Endometrial microvascular endothelial cells (primary cell): ENCODE results near the gene TUT1. TPM values are rescaled to one million over a fixed set of nuclear protein-coding genes. Genes with fewer than 3 reads are reported as not detected.
"Not testable (repeated sequence)": the region's sequence is repeated elsewhere in the genome, so short reads cannot be mapped to it uniquely, and the experiment has no call there.

Source experiments
- in situ Hi-C: cut with HindIII; loops from 2 replicates; pipeline ENCODE4 v1.10.0; 2017; ENCODE audit warnings: low sequenced_read_pairs, low pct_unique_long_range_greater_than_20kb; ENCODE audit errors: inconsistent ontology term
- total RNA-seq: library from RNA; depleted of rRNA; stranded (reverse); fragments of >200 nt; gene quantifications from one replicate; pipeline ENCODE4 v1.2.3, GENCODE V29; 2015; ENCODE audit errors: inconsistent ontology term

The TUT1 gene, protein sequence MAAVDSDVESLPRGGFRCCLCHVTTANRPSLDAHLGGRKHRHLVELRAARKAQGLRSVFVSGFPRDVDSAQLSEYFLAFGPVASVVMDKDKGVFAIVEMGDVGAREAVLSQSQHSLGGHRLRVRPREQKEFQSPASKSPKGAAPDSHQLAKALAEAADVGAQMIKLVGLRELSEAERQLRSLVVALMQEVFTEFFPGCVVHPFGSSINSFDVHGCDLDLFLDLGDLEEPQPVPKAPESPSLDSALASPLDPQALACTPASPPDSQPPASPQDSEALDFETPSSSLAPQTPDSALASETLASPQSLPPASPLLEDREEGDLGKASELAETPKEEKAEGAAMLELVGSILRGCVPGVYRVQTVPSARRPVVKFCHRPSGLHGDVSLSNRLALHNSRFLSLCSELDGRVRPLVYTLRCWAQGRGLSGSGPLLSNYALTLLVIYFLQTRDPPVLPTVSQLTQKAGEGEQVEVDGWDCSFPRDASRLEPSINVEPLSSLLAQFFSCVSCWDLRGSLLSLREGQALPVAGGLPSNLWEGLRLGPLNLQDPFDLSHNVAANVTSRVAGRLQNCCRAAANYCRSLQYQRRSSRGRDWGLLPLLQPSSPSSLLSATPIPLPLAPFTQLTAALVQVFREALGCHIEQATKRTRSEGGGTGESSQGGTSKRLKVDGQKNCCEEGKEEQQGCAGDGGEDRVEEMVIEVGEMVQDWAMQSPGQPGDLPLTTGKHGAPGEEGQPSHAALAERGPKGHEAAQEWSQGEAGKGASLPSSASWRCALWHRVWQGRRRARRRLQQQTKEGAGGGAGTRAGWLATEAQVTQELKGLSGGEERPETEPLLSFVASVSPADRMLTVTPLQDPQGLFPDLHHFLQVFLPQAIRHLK
- total RNA-seq = 12.7 TPM

DNA sequence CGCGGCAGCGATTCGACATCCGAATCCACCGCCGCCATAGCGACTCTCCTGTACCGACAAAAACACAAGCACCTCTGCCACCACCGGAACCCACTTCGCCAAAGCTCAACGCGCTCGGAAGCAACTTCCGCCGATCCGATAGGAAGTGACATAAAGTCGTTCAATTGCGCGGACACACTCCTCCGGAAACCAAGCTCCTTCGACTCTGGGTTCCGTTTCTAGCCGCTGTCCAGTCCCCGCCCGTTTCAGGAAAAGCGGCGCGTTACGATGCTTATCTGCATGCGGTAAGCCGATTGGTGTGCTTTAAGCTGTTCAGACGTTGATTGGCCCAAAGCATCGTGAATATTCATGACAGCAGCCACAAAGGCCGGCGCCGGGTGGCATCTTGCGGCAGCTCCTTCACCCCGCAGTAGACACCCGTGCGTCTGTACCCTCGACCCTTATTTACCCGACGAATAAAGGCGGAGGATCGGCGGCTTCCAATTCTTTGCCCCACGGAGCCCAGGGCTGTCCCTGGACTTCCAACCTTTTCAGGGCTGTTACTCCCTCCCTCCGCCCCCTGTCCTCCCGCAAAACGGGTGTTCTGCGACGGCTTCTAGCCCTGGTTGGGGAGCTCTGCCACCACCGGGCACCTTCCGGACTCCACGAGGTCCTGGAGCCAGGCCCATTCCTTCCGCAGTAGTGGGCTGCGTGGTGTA is at the start of gene TUT1:
Gene TUT1 (minus strand): TSS at position 76 of the 698 bp plus-strand sequence. CDS start 38 bp downstream, at position 38.
- in situ Hi-C loops = no loop called here

DNA sequence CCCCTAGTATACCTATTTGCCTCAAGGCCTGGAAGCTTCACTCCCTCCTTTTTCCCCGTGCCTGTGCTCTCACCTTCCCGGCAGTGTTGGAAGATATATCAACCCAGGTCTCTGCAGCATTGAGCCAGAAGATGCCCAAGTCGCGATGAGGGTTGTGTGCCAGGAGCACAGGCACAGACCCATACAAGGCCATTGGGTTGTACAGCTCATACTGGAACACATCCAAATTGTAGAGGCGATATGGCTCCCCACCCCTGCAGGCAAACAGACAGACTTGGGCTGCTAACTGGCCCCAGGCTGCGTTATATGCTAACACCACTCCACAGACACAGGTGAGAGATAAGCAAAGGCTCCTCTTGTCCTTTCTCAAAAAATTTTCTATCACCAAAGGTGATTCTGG is 41.2 kb upstream of the TUT1 start:
- in situ Hi-C loops = loop anchor here (10.0 kb wide), 1 partner anchor 62 kb away; no protein-coding TSS in a partner anchor

DNA sequence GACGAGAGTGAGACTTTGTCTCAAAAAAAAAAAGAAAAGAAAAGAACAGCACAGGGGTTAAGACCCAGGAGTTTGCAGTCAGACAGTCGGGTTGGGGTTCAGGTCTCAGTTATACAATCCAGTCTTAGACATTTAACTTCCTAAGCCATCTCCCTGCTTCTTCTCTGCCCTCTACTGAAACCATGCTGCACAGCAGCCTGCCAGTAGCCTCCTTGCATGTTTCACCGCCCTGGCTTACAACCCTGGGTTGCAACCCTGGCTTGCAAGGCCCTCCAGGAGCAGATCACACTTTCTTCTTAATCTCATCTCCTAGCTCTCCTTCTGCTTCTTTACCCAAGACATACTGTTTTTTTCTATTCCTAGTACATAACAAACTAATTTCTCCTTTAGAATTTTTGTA is 36.4 kb upstream of the TUT1 start:
- in situ Hi-C loops = no loop called here

DNA sequence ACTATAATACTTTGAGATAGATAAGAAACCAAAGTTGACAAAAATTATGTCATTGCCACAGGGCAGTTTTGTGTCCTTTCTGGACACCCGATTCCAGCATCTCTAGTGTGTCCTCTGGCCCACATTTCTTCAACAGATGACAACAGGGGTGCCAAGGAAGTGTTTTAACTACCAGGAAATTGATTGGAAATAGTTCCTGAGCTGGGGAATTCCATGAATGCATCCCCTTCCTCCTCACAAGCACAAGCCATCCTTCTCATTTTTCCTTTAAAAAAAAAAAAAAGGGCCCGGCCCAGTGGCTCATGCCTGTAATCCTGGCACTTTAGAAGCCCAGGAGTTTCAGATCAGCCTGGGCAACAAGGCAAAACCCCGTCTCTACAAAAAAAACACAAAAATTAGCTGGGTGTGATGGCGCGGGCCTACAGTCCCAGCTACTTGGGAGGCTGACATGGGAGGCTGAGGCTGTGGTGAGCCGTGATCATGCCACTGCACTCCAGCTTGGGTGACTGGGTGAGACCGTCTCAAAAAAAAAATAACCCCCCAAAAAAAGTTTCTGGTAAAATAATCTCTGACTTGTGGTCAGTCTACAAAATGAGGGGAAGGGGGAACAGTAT is 31.3 kb upstream of the TUT1 start:
- in situ Hi-C loops = no loop called here

DNA sequence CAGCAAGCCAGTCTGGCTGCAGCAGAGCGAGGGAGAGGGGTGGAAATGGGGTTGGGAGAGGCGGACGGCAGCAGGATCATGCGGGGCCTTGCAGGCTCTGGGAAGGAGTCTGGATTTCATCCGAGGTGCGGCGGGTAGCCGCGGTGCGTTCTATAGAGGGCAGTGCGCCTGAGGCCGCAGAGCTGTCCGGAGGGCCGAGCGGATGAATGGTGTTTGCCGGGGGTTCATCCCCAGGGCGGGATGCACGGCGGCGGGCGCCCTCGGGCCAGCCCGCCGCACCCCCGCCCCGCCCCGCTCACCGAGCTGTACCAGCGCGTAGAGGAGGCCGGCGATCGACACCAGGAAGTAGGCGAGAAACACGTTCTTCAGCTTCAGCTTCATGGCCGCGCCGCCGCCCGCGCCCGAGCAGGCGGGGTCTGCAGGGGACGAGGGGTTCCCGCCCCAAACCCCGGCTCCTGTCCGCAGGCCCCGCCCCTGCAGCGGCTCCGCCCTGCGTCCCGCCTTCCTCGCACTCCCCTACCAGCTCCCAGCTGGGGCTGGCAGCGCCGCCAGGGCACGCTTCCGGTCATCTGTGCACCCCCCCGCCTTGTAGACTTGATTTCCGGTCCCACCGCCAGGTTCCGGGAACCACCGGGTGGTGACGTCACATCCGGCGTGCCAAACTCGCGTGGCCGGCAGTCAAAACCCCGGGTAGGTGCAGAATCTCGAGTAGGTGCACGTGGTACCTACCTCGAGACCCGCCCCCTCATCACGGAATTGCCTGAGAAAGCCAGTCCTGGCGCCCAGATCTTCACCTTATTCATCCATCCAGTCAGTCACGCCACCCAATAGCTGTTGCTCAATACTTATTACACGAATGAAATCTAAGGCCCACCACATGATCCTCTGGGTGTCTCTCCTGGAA is 30.5 kb upstream of the TUT1 start, which contains the start of gene B3GAT3:
Gene B3GAT3 (minus strand): TSS at position 420 of the 904 bp plus-strand sequence. CDS start 39 bp downstream, at position 381.
- in situ Hi-C loops = no loop called here

DNA sequence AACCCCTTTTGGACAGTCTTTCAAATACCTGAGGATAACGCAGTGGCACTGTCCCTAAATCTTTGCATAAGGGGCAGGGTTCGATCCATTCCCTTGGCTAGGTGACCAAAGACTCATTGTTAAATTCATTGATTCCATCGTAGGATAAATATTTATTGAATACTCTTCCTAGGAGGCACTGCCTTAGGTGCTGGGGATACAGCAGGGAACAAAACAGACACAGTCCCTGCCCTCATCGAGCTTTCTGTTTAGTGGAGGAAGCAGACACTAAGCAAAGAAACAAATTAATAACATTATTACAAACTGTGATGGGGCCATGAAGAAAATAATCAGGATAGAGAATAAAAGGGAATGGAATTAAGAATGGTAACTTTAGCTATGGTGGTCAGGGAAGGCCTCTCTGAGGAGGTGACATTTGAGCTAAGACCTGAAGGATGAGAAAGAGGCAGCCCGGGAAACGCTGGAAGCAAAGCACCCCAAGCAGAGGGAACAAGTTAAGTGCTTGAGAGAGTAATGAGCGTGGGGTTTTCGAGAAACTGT is 29.8 kb upstream of the TUT1 start:
- in situ Hi-C loops = no loop called here

DNA sequence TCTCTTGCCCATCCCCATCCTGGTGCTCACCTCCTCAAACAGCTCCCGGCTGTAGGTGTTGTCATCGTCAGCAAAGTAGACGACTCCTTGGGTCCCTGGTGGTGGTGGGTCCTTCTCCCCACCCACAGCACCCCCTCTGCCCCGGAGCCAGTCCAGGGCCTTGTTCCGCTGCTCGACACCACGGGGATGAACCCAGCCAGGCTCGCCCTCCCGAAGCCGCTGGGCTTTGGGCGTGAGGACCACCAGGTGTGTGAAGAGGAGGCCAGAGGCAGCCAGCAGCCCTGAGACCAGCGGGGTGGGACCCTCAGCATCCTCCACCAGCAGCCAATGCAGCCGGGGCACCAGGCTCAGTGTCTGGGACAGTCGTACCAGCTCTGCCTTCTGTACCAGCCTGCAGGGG is 25.6 kb upstream of the TUT1 start:
- in situ Hi-C loops = not testable (repeated sequence)

DNA sequence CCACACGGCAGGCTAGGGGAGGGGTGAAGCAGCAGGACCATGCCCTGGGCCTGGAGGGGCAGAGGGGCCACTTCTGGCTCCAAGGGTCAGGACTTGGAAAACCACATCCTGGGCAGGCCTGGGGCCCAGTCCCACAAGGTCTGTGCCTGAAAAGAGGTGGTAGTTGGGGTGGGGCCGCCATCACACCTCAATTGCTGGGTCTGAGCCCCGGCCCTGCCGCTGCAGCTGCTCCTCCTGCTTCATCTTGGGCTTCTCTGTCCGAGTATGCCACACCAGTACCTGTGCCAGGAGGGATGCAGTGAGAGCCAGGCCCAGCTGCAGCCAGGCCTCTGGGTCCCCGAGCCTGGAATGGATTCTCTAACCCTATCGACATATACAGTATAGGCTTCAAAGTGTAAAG is 24.2 kb upstream of the TUT1 start:
- in situ Hi-C loops = no loop called here

DNA sequence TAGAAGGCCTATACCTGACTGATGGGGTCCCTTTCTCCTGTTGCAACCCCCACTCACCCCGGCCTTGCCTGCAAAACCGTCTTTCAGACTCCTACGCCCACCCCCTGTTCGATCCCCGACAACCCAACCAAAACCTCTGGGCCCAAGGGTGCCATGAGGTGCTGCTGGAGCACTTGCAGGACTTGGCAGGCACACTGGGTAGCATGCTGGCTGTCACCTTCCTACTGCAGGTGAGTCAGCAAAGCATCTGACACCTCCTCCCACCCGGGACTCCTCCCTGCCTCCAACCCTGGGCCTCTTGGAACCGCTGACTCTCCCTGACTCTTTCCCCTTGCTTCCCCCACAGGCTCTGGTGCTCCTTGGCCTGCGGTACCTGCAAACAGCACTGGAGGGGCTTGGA is 23.0 kb upstream of the TUT1 start:
- in situ Hi-C loops = no loop called here

DNA sequence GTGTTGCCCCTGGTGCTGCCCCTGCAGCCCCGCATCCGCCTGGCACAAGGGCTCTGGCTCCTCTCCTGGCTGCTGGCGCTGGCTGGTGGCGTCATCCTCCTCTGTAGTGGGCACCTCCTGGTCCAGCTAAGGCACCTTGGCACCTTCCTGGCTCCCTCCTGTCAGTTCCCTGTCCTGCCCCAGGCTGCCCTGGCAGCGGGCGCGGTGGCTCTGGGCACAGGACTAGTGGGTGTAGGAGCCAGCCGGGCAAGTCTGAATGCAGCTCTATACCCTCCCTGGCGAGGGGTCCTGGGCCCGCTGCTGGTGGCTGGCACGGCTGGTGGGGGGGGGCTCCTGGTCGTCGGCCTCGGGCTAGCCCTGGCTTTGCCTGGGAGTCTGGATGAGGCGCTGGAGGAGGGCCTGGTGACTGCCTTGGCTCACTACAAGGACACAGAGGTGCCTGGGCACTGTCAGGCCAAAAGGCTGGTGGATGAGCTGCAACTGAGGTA is 22.0 kb upstream of the TUT1 start:
- in situ Hi-C loops = no loop called here

DNA sequence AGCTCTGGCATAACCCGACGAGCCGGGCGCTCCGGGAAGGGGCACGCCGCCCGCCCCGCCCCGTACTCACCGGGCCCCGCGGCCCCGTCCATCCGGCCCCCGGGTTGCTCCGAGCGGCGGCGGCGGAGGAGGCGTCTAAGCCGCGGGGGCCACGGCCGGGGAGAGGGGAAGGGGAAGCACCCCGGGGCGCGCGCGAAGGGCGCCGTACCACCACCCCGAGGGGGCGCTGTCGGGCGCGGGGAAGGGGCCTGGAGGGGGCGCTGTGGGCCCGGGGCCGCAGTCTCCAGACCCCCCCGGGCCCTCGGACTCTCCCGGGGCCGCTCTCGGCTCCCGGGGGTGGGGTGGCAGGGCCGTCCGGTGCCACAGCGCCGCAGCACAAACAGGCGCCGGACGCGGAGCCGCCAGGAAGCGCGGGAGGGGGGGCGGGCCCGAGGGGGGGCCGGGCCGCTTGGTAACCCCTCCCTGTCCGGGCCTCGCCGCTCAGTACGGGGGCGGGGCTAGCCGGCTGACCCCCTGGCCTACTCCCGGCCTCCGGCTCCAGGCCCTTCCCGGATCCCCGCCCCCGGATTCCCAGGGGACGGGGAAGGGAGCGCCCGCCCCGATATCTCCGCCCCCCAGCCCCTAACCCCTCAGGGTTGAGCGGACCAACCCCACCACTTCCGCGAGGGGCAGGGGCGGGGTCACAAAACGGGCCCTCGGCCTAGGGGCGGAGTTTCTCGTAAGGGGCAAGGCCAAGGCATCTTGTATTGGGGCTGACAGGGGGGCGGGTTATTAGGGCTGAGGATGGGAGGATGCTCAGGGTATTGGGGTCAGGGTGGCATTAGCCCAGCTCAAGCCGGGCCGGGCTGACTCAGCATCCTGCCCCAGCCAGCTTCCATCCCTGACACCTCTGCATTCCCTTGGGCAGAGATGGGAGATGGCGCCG is 21.3 kb upstream of the TUT1 start, which contains the start of the genes EML3 and ROM1:
Gene EML3 (minus strand): TSS at position 410 of the 925 bp plus-strand sequence. CDS start 318 bp downstream, at position 92.
Gene ROM1 (plus strand): TSS at position 892 of the 925 bp plus-strand sequence. CDS start 25 bp downstream, at position 917.
- in situ Hi-C loops = no loop called here

DNA sequence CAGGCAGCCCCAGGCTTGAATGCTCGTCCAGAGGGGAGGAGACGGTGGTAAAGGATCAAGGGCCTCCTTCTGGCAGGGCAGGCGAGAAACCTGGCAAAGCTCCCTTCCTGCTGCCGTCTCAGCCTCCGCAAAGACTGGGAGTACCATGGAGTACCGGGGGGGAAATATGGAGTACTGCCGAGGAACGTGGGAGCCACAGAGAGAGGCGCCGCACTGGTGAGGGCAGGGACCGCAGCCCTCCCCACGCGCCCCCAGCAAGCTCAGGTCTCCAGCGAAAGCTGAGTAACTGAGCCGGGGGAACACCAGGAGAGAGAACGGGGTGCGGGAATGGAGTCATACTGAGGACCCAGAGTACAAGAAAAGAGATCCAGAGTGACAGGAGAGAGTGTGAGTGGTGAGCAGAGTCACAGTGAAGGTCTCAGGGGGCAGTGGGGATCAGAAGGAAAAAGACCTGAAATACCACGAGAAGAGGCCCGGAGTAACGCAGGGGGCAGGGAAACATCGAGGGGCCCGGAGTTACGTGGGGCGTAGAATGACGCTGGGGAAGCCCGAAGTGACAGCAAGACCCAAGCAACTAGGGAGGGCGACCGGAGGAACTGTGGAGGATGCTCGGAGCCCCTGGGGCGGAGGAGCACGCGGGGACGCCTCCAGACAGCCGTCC is 20.5 kb upstream of the TUT1 start:
- in situ Hi-C loops = no loop called here

DNA sequence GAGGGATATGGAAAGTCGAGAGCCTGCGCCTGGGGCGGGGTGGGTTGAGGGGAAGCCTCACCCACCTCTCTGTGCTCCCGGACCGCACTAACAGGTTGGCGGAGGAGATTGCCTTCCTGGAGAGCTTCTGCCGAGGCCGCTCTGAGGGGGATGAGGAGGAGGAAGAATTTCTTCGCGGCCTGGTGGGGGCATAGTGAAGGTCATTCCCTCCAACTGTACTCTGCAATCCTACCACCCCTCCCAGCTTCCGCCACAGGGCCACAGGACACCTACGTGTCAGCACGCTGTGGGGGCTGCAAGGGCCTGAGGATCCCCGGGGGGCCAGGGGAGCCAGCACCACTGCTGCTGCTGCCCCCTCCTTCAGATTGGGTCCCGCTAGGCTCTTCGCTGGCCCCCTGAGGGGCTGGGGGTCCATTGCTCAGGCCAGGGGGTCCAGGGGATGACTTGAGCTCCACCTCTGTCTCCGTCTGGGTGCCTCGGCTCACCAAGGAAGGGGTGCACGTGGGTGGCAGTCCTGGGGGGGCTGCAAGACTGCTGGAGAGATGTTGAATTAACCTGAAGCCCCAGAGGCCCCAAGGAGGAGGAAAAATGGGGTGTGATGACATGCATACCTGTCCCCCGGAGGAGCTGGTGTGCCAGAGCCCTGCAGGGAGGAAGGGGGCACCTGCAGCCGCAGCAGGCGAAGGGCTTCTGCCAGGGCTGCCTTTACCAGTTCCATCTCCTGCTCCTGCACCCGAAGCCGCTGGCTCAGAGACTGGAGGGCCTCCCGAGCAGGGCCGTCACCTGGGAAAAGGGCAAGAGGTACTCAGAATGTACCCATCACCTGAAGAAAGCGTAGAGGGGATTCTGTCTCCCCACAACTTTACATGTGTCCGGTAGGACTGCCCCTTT is 19.7 kb upstream of the TUT1 start:
- in situ Hi-C loops = no loop called here

DNA sequence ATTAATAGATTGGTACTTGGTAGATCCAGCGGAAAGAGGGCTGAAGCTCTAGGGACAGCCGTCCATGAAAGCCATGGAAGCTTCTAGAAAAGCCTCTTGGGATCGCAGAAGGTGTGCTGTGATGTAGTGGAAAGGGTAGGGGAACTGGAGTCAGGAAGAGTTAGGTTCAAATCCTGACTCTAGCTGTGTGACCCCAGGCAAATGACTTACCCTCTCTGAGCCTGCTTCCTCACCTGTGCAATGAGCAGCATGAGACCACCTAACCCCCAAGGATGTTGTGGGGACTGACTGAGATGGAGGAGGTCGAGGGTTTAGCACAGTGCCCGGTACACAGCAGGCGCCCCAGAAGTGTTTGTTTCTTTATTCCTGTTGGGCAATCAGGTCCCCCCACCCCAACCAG is 19.1 kb upstream of the TUT1 start:
- in situ Hi-C loops = no loop called here

DNA sequence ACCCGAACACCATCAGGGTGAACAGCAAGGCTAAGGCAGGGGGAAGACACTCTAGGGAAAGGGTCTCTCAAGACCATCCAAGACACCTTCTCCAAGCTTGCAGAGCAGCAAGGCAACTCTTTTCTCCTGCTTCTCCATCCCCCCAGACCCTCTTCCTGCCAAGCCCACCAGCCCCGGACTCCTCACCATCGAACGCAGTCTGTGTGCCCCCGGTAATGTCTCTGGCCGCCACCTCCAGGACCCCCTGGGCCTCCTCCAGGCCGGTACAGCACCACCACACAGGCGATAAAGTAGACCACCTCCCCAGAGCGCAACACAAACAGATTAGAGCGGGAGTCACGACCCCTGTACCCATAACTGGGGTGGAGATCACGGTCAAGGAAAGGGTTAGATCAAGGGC is 17.5 kb upstream of the TUT1 start:
- in situ Hi-C loops = no loop called here
